Endothelial cell (in vitro differentiated cells): ENCODE results near the gene ADAMTS2. TPM values are rescaled to one million over a fixed set of nuclear protein-coding genes. Genes with fewer than 3 reads are reported as not detected.

Source experiments
- DNase-seq: peaks from one replicate; pipeline ENCODE4 v3.0.0; 2021; ENCODE audit warnings: low spot score
- H3K27ac Mint-ChIP-seq: one replicate; pipeline ENCODE4 v1.8.0; 2021; ENCODE audit warnings: mixed read lengths, inconsistent platforms; ENCODE audit not compliant: unreplicated experiment
- H3K27me3 Mint-ChIP-seq: one replicate; pipeline ENCODE4 v1.8.0; 2021; ENCODE audit warnings: mild to moderate bottlenecking, moderate library complexity, mixed read lengths, inconsistent platforms; ENCODE audit not compliant: unreplicated experiment
- H3K36me3 Mint-ChIP-seq: one replicate; pipeline ENCODE4 v1.8.0; 2021; ENCODE audit warnings: mild to moderate bottlenecking, low read depth, mixed read lengths, inconsistent platforms; ENCODE audit not compliant: unreplicated experiment
- H3K4me1 Mint-ChIP-seq: one replicate; pipeline ENCODE4 v1.8.0; 2021; ENCODE audit warnings: mild to moderate bottlenecking, mixed read lengths, inconsistent platforms; ENCODE audit not compliant: unreplicated experiment
- H3K4me3 Mint-ChIP-seq: one replicate; pipeline ENCODE4 v1.8.0; 2021; ENCODE audit warnings: mild to moderate bottlenecking, mixed read lengths, inconsistent platforms; ENCODE audit not compliant: unreplicated experiment
- H3K9me3 Mint-ChIP-seq: one replicate; pipeline ENCODE4 v1.8.0; 2021; ENCODE audit warnings: mixed read lengths, inconsistent platforms; ENCODE audit not compliant: unreplicated experiment
- CTCF ChIP-seq: fragments of 200-600 bp; sonication (generic); IDR thresholded peaks from one replicate; pipeline ENCODE4 v1.5.0; 2021; ENCODE audit warnings: antibody characterized with exemption; ENCODE audit not compliant: unreplicated experiment
- total RNA-seq: library from RNA; stranded (reverse); fragmentation: NEBNext Ultra II Directional; extraction: Animal tissue kit (Norgen Biotek cat#: 25700); gene quantifications from one replicate; pipeline ENCODE4 v1.2.1, GENCODE V29; 2021; ENCODE audit not compliant: unreplicated experiment

The ADAMTS2 gene
- total RNA-seq, 1 donor from 2014 or later: 1.5 TPM

GRCh38 chr5:179177711-179178575 is 167.3 kb downstream of the ADAMTS2 start:
- Mint-ChIP-seq H3K9me3 (no peaks in the 10 kb centered on the region), H3K4me3 (no peak overlapping the region), H3K27me3 (peaks cover 3% of the 10 kb centered on the region), H3K36me3 (no peaks in the 10 kb centered on the region), H3K27ac (no peak overlapping the region), H3K4me1 (no peaks in the 10 kb centered on the region)
- DNase-seq: no peak
- no peak for TF ChIP-seq CTCF

- H3K27me3 Mint-ChIP-seq: peaks cover 3% of the 10 kb centered on the region
- H3K4me3 Mint-ChIP-seq: peak overlapping the region; percentile 35
- TF ChIP-seq CTCF: no peak
- no peak overlapping the region for H3K27ac Mint-ChIP-seq
- no peaks in the 10 kb centered on the region for H3K4me1 Mint-ChIP-seq
- no peaks in the 10 kb centered on the region for H3K36me3 Mint-ChIP-seq
- DNase-seq: no peak
- no peaks in the 10 kb centered on the region for H3K9me3 Mint-ChIP-seq
Observed at GRCh38 chr5:179176571-179177230, 168.6 kb downstream of the ADAMTS2 start.

GRCh38 chr5:179176166-179176565 is 169.1 kb downstream of the ADAMTS2 start:
- H3K4me3 Mint-ChIP-seq: no peak overlapping the region
- DNase-seq: no peak
- no peaks in the 10 kb centered on the region for H3K36me3 Mint-ChIP-seq

GRCh38 chr5:179171816-179172745 is 173.2 kb downstream of the ADAMTS2 start:
- no peak overlapping the region for H3K4me3 Mint-ChIP-seq
- no peak for TF ChIP-seq CTCF
- no peaks in the 10 kb centered on the region for H3K9me3 Mint-ChIP-seq
- peaks cover 6% of the 10 kb centered on the region for H3K27me3 Mint-ChIP-seq
- no peak overlapping the region for H3K27ac Mint-ChIP-seq
- no peaks in the 10 kb centered on the region for H3K4me1 Mint-ChIP-seq
- no peaks in the 10 kb centered on the region for H3K36me3 Mint-ChIP-seq
- no peak for DNase-seq

More at GRCh38 chr5:179176166-179176565, 169.1 kb downstream of the ADAMTS2 start:
- H3K27ac Mint-ChIP-seq: no peak overlapping the region
- H3K9me3 Mint-ChIP-seq: no peaks in the 10 kb centered on the region
- H3K4me1 Mint-ChIP-seq: no peaks in the 10 kb centered on the region
- H3K27me3 Mint-ChIP-seq: peaks cover 3% of the 10 kb centered on the region
- TF ChIP-seq CTCF: no peak
